ENCODE results near the gene PCED1B. TPM values are rescaled to one million over a fixed set of nuclear protein-coding genes. Genes with fewer than 3 reads are reported as not detected.

PCED1B gene
- total RNA-seq, 6 experiments from 2014 or later, result 3.3 to 5.4 (median 4.9) TPM

- Mint-ChIP-seq H3K4me1 (ENCODE audit: low read depth) (peaks cover 35% of the 10 kb centered on the region), H3K27me3 (ENCODE audit: insufficient read depth) (no peaks in the 10 kb centered on the region), H3K9me3 (no peaks in the 10 kb centered on the region; the same call in 1 of the 2 replicates), H3K4me3 (no peak overlapping the region), H3K27ac (no peak overlapping the region), H3K36me3 (ENCODE audit: low read depth) (peaks cover 20% of the 10 kb centered on the region)
- TF ChIP-seq, protein P1, sequence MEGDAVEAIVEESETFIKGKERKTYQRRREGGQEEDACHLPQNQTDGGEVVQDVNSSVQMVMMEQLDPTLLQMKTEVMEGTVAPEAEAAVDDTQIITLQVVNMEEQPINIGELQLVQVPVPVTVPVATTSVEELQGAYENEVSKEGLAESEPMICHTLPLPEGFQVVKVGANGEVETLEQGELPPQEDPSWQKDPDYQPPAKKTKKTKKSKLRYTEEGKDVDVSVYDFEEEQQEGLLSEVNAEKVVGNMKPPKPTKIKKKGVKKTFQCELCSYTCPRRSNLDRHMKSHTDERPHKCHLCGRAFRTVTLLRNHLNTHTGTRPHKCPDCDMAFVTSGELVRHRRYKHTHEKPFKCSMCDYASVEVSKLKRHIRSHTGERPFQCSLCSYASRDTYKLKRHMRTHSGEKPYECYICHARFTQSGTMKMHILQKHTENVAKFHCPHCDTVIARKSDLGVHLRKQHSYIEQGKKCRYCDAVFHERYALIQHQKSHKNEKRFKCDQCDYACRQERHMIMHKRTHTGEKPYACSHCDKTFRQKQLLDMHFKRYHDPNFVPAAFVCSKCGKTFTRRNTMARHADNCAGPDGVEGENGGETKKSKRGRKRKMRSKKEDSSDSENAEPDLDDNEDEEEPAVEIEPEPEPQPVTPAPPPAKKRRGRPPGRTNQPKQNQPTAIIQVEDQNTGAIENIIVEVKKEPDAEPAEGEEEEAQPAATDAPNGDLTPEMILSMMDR (IDR thresholded peaks at IDR 0.05), result no peak
- DNase-seq, result no peak
Measured at GRCh38 chr12:47149146-47149545, 69.7 kb downstream of the PCED1B start.

DNA sequence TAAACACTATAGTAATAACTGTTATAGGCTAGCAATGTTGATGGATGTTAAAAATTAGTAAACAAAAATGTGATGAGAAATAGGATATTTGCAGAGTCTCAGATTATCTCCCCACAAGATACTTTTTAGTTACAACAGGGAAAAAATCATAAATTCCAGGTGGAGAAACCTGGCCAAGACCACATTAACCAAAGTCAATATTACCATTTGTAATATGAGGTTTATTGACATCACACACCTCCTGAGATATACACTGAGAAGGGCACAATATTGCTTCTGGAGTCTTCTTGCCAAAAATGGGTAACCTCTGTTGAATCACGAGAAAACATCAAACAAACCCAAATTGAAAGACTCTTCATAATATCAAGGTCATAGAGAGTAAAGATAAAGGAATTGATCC is 72.7 kb downstream of the PCED1B start:
- peaks cover 13% of the 10 kb centered on the region for H3K36me3 Mint-ChIP-seq (ENCODE audit: low read depth)
- H3K9me3 Mint-ChIP-seq, result no peaks in the 10 kb centered on the region; the same call in 1 of the 2 replicates
- TF ChIP-seq, protein P1 (IDR thresholded peaks at IDR 0.05), result no peak
- H3K27ac Mint-ChIP-seq, result no peak overlapping the region
- H3K4me1 Mint-ChIP-seq (ENCODE audit: low read depth), result peaks cover 38% of the 10 kb centered on the region
- no peaks in the 10 kb centered on the region for H3K27me3 Mint-ChIP-seq (ENCODE audit: insufficient read depth)
- no peak overlapping the region for H3K4me3 Mint-ChIP-seq
- no peak for DNase-seq

DNA sequence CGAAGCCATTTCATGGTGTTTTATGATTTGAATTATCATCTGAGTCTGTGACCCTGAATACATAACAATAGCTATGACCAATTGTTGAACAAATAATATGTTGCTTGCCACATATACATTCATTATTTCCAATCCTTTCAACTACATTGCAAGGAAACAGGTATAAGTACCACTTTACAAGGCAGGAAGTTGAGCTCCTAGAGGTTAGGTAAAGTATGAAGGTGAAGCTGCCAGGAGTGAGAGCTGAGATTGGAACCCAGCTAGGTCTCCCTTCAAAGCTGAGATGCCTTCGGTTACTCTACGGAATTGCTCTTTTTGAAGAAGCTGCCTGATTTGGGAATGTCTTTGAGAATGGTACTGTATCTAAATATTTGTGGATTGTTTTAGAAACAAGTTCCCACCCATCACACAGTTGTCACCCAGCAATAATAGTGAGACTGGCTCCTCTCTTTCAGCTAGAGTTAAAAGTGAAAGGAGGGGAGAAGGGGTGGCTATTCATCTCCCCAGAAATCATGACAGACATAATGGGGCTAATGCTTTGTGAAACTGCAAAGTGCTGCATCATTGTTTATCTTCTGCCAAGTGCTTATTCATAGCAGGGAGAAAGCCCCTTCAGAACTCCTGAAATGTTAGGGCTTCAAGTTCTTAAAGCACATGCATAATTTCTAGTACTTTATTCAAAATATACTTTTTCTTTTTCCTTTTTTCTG is 76.2 kb downstream of the PCED1B start:
- peak; percentile 4 for DNase-seq
- Mint-ChIP-seq H3K4me3 (no peak overlapping the region), H3K36me3 (ENCODE audit: low read depth) (peaks cover 28% of the 10 kb centered on the region), H3K27ac (peak overlapping the region; percentile 53), H3K27me3 (ENCODE audit: insufficient read depth) (no peaks in the 10 kb centered on the region), H3K9me3 (peaks cover 9% of the 10 kb centered on the region; the same call in 1 of the 2 replicates), H3K4me1 (ENCODE audit: low read depth) (peaks cover 21% of the 10 kb centered on the region)
- TF ChIP-seq, protein P1 (IDR thresholded peaks at IDR 0.05), result no peak

GRCh38 chr12:47156167-47156736 is 76.8 kb downstream of the PCED1B start:
- Mint-ChIP-seq H3K4me1 (ENCODE audit: low read depth) (peaks cover 21% of the 10 kb centered on the region), H3K4me3 (no peak overlapping the region), H3K27me3 (ENCODE audit: insufficient read depth) (no peaks in the 10 kb centered on the region), H3K9me3 (peaks cover 9% of the 10 kb centered on the region; the same call in 1 of the 2 replicates), H3K27ac (peak overlapping the region; percentile 53), H3K36me3 (ENCODE audit: low read depth) (peaks cover 33% of the 10 kb centered on the region)
- TF ChIP-seq, protein P1 (IDR thresholded peaks at IDR 0.05), result no peak
- DNase-seq, result peak; percentile 28

- Mint-ChIP-seq H3K4me3 (no peak overlapping the region), H3K36me3 (ENCODE audit: low read depth) (peaks cover 43% of the 10 kb centered on the region), H3K27me3 (ENCODE audit: insufficient read depth) (no peaks in the 10 kb centered on the region), H3K9me3 (peaks cover 13% of the 10 kb centered on the region), H3K27ac (no peak overlapping the region), H3K4me1 (ENCODE audit: low read depth) (peaks cover 26% of the 10 kb centered on the region)
- no peak for DNase-seq
- TF ChIP-seq, protein P1 (IDR thresholded peaks at IDR 0.05), result no peak
Measured at GRCh38 chr12:47158792-47159191, 79.4 kb downstream of the PCED1B start.

All from HFFc6 (cell line).